GM21825 (cell line): Measurements from ENCODE around the gene HOXD12.

Source experiments
- ATAC-seq: cut with Tn5 transposase; IDR thresholded peaks from one replicate; pipeline ENCODE4 v1.9.1; 2021; ENCODE audit warnings: mild to moderate bottlenecking, moderate library complexity; ENCODE audit not compliant: unreplicated experiment

HOXD12 gene

DNA sequence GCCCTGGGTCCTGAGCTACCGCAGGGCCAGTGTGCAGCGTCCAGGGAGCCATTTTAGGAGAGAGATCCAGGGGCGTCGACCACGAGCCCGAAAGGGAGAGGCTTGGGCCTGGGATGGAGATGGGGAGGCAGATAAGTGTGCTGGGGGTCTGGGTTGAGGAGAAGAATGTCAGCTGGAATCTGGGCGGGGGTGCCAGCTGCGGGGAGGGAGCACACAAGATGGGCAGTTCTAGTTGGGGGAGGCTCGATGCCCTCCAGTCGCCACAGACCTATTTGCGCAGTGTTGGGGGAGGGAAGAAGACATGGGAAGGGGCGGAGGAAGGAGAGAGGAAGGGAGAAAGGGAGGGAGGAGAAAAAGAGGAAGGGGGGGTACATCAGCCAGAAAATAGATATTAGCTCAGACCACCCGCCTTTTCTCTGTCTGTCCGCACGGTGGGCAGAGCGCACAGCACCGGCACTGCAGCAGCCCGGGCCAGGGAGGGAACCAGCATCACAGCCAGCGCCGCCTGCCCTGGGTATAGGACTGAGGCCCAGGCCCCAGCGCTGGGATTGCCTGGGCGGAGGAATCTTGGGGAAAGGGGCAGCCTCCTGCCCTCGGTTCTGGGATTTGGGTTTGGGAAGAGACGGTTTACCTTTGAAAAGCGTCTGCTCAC, 5.6 kb downstream of the HOXD12 start:
- ATAC-seq, result no peak

DNA sequence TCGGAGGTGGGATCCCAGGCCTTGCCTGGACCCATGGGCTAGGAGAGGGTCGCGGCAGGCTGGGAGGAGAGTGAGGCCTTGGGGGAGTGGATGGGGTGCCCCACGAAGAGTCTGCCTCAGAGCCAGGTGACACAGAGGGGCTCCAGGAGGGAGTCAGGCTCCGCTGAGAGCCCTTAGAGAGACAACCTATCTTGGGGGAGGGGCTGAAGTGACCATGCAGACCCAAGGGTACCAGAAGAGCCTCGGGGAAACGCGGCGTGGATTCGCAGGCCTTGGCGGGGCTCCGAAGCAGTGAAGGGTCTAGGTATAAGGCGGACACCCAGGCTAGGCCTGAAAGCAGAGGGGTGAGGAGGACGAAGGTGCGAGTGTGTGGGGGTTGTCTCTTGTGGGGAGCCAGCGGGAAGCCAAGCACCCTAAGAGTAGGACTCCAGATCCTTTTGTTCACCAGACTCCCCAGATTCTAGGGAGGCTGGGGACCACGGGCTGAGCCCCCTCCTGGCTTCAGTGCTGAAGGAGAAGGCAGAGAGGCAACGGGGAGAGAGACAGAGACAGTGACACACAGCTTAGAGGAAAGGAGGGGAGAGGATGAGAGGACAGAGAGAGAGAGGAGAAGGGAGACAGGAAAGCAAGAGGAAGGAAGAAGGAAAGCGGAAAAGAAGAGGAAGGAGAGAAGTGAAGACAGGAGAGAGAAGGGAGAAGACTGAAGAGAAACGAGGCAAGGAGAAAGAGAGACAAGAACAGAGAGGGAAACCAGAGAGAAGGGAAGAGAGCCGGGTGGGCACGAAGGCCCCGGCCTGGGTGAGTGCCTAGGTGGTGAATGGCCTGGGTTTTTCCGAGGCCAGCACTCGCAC, 6.4 kb downstream of the HOXD12 start:
- no peak for ATAC-seq

DNA sequence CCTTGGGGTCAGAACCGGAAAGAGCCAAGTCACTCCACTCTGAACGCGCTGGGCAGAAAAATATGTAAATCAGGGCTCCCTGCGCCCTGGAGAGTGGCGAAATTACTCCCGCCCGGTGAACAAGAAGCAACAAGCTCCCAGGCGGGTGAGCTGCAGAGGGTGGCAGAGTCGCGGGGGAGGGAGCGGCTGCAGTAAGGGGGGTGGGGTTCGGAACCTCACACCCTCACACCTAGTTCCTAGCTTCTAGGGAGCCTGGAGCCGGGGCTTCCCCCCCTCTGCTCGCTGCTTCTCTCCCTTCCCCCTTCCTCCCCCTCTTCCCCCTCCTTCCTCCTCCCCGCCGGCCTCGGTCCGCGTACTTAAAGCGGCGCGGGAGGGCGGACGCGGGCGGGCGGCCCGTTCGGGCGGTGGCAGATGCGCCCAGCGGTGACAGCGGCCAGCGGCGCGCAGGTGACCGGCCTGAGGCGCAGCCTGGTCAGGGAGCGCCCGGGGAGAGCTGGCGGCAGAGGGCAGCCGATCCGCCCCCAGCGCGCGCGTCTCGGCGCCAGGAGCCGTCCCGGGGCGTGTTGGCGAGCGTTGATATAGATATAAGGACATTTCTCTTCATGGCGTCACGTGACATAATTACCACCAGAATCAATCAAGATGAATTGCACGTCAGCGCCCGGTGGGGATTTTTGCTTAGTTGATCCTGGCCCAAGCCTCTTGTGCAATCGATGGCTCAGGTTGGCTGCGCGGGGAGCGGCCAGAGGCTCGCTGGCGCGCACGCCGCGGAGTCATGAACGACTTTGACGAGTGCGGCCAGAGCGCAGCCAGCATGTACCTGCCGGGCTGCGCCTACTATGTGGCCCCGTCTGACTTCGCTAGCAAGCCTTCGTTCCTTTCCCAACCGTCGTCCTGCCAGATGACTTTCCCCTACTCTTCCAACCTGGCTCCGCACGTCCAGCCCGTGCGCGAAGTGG, 7.3 kb downstream of the HOXD12 start, which contains the start of gene HOXD11:
HOXD11 (plus strand) TSS at position 700 of the 959 bp plus-strand sequence; CDS start at position 776, 76 bp downstream.
- ATAC-seq, result no peak

DNA sequence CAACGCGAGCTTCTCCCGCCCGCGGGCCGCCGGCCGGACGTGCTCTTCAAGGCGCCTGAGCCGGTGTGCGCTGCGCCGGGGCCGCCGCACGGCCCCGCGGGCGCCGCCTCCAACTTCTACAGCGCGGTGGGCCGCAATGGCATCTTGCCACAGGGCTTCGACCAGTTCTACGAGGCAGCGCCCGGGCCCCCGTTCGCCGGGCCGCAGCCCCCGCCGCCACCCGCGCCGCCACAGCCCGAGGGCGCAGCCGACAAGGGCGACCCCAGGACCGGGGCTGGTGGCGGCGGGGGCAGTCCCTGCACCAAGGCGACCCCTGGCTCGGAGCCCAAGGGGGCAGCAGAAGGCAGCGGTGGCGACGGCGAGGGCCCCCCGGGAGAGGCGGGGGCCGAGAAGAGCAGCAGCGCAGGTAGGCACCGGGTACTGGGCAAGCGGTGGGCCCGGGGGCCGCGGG, 8.2 kb downstream of the HOXD12 start:
- no peak for ATAC-seq

DNA sequence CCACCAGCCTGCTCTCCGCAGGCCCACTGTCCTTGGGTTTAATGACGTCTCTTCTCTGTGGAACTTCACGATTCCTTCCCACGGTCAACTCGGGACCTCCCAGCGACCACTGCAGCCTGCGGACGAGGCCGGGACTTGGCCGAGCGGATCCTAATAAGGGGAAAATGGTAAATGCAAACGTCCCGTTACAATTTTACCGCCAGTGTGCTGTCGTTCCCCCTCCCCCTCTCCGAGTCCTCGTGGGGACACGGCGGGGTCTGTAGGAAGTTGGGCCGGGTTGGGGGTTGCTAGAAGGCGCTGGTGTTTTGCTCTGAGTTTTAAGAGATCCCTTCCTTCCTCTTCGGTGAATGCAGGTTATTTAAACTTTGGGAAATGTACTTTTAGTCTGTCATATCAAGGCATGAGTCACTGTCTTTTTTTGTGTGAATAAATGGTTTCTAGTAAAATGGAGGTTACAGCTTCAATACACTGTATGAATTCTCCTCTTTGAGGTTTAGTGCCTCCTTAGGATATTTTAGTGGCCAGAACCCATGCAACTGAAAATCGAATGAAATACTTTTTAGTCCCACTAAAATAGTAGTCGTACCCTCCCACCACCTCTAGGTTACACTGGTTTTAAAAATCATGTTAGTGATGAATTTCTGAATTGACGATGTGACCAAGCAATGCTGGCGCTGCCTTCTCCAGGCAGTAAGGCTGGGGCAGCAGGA, 9.8 kb downstream of the HOXD12 start:
- no peak for ATAC-seq

DNA sequence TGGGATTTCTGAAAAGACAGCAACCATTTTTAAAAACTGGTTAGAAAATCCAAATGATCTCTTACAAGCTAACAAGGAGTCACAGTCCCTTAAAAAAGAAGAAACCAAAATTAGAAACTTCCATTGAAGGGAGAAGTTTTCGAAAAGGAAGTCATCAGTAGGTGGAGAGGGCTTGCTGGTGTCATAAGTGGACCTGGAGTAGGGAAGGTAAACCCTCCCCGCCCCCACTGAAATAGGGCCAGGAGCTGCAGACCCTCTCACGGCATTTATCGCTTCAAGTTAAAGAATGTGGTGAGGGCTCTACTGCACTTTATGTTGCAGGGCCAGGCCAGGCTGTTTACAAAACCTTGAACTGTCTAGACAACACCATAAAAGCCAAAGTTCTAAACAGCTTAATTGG, 10.4 kb downstream of the HOXD12 start:
- ATAC-seq, result no peak

DNA sequence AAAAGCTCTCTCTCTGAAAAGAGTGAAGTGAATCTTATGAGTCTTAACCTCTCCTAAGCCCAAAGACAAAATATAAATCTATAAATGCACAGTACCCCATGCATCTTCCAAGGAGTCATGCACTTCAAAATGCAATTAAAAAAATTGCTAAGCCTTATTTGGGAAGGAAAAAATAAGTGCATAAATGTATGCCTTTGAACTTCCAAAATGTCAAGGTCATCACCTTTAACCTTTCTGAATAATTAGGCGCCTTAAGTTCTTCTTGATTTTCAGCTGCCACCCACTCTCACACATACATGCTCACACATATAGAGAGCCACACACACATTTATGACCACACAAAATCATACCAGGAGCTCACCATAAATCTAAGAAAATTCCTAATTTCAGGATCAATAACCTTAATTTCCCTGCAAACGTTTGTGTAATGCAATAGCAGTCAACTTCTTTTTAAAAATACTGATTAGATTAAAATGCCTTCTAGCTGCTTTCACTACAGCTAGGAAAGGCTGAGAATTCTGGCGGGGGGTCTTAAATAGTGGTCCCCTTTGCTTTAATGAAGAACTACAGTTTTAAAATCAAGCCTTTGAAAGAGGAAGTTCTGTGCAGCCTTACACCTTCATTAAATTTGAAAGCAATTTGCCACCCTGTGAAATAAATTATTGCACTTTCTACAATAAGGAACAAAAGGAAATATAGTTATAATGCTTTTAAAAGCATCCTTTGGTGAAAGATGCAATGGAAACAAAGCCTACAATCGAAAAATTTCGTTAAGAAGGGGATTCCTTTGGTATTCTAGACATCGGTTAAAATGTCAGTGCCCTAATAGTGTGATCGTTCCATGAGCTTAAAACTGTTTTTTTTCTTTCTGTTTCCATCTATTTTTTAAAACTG, 11.1 kb downstream of the HOXD12 start:
- ATAC-seq, result no peak

DNA sequence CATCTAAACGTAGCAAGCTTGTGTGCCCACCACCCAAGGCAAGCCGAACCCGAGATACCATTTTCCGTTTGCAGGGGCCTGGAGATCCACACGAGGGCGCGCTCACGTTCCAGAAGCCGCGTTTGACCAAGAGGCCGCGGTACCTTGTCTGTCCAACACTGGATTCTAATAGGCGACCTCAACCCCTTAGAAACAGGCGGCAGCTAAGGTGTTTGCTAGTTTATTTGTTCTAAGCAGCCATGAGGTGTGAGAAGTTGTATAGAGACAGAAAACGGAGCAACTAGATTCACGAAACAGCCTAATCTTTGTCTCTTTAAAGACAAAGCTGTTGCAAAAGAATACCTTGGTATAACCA, 11.7 kb downstream of the HOXD12 start:
- no peak for ATAC-seq

DNA sequence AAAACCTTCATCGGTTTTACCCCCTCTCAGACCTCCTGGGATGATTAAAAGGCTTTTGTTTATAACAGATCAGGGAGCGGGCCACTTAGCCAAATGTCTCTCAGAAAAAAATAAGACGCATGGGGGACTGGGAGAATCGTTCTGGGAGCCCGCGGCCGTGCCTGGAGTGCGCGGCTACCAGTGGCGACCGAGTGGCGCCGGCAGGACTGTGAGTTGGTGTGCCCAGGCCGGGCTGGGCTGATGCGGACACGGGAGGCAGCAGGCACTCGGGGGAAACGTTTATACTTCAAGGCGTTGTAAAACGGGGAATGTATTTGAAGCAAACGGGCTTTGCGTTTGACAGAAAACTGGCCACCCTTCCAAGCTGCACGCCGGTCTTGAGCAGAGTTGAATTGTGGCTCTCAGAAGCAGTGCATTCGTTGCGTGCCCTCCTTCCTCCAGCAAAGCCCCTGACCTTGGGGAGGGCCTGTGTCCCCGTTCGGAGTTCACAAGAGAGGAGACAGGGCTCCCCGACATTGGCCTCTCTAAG, 12.3 kb downstream of the HOXD12 start:
- ATAC-seq, result no peak

DNA sequence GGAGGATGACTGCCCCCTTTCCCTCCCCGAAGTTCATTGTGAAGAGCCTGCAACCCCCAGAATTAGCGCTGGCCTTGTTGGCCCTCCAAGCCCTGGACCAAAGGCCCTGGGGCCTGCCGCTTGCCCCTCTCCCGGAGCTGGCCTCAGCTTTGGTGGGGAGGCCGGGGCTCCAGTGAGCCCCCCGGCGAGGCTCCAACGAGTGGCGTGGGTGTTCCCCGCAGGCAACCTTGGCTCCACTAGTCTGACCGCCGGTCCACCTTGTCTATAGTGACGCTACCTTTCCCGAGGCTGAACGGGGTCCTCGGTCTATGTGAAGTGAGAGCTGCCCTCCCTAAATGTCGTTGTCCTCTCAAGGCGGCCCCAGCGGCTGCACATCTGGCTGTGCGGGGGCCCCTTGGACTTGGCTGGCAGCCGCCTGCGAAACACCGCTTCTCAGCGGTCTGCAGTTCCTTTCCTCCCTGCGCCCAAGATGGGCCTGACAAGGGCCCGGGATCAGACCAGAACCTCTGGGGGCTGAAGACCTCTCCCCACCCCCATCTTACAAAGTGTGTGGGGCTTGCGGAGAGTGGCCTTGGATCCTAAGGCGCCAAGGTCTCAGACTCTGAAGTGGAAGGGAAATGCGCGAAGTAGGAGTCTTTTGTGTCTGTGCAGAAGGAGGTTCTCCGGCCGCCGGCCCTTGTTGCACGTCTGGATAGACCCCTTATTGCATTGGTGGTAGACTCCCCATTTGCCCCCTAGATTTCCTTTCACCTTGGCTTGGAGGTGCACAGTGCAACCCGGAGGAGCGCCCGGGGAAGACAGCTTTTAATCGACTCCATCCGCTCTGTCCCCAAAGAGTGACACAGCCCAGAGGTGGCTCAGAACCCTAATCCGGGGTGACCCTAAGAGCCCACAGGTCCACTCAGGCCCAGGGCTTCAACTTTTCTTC, 13.0 kb downstream of the HOXD12 start:
- ATAC-seq, result no peak

DNA sequence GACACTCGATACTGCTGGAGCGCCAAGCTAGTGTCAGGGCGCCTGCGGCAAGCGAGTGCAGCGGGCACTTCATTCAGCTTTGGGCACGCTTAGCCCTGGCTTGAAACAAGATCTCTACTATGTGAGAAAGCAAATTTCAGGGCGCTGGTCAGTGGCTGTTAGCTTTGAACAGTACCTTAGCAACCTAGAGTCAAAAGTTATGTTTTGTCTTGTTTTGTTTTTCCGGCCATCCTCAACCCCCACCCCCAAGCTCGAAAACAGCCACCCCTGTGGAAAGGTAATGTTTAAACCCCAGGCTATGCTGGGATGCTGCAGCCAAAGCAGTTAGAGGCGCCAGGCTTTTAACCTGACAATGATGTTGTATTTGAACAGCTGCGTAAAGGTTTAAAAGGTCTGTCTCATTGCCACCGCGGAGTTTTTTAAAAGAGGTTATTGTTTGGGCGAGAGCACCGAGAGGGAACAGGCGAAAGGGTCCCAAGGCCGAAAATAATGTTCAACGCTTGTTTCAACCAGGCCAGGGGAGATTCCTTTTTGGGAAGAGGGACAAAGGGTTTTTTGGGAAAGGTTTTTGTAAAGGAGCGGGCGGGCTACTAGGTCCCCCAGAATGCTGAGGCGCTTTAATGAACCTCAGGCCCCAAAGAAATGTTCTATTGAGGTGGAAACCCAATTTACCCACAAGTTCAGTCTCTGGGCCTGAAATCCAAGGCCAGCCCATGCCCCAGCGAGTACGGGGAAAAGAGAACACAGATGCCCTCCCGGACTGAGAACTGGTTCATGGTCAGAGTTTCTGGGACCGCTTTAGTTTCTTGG, 14.7 kb downstream of the HOXD12 start:
- no peak for ATAC-seq

DNA sequence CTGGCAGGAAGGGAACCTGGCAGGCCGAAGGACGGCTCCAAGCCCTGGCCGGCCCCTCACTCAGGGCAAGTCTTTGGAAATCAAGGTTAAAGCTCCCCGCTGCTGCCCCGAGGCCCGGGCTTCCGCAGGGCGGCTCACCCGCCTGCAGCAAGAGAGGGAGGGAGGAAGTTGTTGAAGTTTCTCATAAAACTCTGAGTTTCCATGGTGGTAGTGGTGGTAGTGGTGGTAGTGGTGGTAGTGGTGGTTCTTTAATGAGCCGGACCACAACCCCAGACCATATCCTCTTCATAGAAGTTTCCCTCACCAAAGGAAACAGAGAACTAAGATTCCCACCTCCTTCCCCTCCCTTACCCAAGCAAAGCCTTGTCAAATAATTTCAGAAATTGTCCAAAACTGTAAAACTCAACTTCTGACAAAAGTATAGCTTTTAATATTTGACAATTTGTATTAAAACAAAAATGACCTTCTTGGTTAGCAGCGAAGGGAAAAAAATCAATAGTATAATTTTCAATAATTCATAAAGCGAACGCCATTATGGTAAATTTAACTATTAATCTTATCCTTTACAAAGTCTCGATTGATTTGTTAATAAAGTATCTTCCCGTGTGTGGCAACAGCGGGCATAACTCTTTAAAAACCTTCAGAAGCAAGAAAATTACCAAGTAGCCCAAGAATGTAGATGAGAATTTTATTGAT, 15.5 kb downstream of the HOXD12 start:
- no peak for ATAC-seq

DNA sequence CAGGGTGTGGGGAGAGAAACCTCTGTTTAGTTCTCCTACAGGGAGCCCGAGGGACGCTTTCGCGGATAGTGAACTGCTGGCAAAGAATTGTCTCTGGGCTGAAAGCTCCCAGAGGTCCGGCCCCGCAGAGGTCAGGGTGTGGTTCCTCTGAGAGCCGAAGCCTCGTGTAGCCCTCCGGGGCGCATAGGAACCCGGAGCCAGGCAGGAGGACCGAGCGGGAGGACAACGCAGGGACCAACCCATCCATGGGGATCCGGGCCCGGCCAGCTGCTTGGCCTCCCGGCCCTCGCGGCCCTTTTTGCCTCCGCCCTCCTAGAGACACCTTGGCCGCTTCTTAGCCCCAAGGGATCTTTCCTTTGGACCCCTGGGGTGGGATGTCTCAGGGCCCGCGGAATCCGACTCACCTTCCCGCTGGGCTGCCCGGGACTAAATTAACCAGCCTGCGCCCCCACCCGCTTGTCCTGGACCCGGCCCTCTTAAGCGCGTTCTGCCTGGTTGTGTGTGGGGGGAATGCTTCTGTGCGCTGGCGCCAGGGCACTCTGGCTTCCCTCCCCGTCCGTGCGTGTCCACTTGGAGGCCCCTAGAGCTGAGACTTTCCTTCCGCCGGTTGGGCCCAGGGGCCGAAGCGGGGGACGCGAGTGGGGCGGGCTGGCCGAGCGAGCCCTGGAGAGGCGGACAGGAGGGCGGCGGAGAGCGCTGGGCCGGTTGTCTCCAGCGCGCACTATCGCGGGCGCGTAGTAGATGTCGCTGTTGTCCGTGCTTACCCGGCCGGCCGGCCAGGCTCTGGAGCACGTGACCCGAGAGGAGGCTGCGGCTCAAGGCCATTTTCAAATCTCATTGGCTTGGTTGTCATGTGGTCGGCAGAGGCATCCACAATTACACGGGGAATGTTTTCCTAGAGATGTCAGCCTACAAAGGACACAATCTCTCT, 16.6 kb downstream of the HOXD12 start, which contains the start of gene HOXD10:
HOXD10 (plus strand) TSS at position 896 of the 931 bp plus-strand sequence. CDS start 56 bp downstream, outside the sequence.
- no peak for ATAC-seq

DNA sequence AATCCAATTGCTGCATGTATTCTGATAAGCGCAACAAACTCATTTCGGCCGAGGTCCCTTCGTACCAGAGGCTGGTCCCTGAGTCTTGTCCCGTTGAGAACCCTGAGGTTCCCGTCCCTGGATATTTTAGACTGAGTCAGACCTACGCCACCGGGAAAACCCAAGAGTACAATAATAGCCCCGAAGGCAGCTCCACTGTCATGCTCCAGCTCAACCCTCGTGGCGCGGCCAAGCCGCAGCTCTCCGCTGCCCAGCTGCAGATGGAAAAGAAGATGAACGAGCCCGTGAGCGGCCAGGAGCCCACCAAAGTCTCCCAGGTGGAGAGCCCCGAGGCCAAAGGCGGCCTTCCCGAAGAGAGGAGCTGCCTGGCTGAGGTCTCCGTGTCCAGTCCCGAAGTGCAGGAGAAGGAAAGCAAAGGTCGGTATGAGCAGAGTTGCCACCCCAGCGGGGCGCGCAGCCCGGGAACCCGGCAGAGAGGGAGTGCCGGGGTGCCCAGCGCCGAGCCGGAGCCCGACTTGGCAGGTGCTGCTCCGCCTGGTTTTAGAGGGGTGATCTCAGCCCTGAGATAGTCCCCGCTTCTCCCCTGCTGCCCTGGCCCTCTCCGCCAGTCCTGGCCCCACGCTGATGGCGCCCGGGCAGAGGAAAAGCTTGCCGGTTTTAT, 17.7 kb downstream of the HOXD12 start:
- no peak for ATAC-seq

DNA sequence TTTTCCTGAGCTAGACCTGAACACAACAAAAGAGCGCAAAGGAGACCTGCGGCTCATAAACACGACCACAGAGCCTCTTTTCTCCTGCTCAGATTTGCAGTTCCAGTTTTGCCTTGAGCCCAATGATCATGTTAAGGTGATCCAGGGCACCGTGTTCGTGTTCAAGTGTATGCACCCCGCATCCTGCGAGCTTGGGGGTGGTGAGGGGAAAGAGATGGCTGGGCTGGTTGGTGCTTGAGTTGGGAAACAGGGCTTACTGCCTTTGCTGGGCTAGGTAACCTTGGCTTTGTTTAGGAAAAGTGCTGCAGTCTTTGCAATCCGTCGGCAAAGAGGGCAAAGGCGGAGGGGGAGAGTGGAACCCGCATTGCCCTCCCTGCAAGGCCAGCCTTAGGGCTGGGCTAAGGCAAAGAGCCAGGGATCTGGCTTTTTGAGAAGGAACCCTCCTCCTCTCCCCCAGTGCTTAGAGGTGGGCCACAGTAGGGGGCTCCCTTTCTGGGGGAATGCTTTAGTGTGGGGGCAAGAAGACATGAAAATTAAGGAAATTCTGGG, 18.3 kb downstream of the HOXD12 start:
- ATAC-seq, result no peak
